HG03432 (cell line): ENCODE results near the gene IDE.
"Not testable (repeated sequence)": the region's sequence is repeated elsewhere in the genome, so short reads cannot be mapped to it uniquely, and the experiment has no call there.

ENCODE experiments used
- ATAC-seq: cut with Tn5 transposase; IDR thresholded peaks from one replicate; pipeline ENCODE4 v1.9.1; 2021; ENCODE audit warnings: mild to moderate bottlenecking, moderate library complexity; ENCODE audit not compliant: unreplicated experiment

Gene IDE

DNA sequence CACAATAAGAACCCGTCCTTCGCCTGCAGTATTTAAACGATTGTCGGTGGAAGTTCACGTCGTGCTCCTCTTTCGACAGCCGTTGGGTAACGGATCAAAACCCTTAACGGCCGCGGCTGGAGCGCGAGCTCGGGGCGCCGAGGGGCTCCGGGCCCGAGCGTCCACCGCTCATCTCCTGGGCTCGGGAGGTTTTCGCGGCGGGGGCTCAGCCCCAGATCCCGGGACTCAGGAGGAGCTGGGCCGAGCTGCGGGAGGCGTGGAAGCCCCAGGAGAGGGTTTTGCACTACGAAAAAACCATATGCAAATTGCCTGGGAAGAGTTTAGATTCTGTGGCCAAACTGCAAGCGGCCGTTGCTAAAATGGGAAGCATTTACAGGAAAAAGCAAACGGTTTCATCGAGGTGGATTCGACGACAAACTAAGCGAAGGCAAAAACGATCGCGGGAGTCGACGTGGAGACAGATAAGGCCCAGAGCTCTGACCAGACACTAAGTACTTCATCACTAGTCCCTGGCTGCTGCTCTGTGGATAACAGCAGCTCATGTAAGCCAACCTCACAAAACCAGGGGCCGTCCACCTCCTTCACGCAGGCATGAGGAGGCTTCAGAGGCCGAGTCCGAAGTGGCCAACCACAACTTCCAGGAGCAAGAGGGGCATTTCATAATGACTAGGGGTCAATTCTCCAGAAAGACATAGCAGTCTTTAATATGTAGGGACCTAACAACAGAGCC, 153.2 kb downstream of the IDE start:
- ATAC-seq = no peak

DNA sequence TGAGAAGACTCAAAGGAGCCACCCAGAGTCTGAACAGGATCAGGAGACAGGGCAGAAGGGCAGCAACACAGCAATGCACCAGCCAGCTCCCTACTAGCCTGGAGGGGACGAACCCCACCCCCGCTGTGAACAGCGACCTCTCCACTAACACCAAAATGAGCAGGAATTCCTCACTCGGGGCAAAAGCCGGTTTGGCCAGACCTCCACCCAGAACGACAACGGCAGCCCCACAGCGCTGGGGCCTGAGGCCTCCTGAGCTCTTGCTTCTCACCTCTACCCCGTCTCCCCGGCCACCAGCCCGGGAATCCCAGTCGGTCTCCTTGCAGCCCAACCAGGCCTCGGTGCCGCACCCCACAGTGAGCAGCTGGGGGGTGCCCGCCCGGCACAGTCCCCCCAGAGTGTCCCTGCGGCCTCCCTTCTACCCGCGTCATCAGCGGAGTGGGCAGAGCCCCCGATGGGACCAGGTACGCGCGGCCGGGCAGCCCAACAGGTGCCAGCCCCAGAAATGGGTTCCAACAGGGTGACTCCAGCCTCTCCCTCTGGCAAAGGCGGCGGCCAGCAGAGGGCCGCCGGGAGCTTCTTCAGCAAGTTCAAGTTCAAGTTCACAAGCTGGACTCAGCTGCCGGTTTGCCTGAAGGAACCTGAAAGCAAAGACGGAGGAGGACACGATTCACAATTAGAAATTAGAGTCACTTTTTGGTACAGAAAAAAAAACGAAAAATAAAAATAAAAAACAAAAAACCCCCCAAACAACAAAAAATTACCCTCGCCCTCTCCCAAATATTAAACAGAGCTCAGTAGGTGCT, 153.9 kb downstream of the IDE start:
- ATAC-seq = no peak

DNA sequence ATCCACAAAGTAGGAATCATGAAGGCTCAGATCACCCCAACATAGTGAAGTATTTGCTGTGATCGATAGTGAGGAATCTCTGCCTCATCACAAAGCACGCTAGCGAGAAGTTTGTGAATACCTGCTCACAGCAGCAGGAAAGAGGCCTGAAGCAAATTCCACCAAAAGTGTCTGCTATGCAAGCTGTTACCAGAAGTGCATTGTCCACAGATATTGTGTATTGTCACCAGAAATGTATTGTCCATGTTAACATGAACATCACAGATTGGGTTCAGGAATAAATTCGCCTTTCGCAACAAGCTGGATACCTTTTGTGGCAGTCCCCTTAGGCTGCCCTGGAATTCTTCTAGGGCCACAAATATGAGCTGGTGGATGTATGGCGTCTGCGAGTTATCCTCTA, 155.0 kb downstream of the IDE start:
- no peak for ATAC-seq

DNA sequence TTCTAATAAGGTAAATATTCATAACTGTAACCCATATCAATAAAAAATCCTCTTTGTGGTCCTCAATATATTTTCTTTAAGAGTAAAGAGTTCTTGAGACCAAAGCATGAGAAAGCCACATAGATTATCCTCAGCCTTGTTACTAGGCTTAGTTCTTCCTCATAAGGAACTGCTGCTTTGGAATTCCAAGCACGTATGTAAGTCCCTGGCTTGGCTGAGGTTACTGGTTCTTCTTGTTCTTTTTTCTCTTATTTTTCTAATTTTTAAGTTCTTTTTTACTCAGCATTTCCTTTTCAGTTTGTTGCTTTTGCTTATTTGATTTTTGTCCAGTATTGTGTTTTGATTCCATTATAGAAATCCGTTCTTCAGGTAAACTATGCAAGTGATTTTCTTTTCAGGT, 155.7 kb downstream of the IDE start:
- ATAC-seq = no peak

DNA sequence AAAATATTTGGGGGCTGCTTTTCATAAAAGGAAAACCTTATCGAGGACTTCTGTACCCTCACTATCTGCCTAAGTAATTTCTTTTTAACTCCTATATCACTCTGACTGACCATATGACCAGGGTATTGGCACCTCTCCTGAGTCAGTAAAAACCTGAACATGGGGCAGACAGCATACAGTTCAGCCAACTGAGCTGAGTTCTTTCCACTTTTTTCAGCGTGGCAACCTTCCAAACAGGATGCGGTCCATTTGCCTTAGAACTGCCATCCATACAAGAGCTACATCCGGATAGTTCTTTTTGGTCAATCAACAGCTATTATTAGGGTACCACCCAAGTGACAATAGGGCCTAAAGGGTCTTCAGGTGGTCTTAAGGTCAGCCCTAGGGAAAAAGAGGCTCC, 160.4 kb downstream of the IDE start:
- ATAC-seq = no peak

DNA sequence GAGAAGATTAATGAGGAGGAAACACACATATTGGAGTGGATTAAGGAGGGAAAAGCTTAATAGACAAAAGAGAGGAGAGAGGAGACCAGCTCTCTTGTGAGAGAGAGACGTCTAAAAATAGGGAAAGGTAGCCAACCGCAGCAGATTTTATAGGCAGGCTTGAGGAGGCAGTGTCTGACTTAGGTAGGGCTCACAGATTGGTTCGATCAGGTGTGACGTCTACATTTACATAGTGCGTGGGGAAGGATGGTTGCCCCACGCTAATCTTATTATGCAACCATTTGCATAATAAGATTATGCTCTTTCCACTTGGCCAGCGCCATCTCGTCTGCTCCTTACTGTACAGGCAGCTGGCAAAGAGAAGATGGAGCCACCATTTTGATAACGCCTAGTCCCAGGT, 160.9 kb downstream of the IDE start:
- no peak for ATAC-seq

DNA sequence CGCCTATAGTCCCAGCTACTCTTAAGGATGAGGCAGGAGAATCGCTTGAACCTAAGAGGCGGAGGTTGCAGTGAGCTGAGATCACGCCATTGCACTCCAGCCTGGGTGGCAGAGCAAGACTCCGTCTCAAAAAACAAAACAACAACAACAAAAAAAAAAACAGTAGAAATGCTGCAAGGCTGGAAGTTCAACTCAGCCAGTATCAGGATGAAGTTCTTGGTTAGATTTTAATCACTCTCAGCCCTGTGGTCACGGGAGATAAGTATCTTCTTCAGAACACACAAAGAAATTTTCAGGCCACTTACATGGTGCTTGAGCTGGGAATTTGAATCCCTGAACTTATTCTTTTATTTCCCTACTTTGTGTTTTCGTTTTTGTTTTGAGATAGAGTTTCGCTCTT, 162.5 kb downstream of the IDE start:
- no peak for ATAC-seq

DNA sequence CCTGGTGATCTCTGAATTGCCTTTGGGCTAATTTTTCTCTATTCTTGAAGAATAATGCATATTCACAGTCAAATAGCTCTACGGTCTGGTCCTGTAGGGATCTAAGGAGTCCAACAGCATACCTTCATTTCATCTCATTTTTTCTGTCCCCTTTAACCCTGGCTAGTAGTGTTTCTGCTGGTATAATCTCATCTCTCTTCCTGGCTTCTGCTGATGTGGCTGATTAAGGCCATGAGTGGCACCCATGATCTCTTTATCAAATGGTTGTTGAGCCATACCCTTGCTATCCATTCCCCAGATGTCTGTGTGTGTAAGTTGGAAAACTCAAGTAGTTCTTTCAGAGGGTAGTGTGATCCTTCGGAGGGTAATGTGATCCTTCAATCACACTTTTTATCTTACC, 163.4 kb downstream of the IDE start:
- no peak for ATAC-seq

DNA sequence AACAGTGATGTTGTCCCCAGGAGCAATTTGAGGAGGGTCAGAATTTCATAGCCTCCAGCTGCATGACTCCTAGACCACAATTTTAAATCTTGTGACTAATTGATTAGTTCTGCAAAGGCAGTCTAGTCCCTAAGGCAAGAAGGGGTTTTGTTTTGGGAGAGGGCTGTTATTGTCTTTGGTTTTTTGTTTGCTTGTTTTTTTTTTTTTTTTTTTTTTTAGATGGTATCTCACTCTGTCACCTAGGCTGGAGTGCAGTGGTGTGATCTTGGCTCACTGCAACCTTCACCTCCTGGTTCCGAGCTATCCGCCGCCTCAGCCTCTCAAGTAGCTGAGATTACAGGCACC, 165.9 kb downstream of the IDE start:
- no peak for ATAC-seq

DNA sequence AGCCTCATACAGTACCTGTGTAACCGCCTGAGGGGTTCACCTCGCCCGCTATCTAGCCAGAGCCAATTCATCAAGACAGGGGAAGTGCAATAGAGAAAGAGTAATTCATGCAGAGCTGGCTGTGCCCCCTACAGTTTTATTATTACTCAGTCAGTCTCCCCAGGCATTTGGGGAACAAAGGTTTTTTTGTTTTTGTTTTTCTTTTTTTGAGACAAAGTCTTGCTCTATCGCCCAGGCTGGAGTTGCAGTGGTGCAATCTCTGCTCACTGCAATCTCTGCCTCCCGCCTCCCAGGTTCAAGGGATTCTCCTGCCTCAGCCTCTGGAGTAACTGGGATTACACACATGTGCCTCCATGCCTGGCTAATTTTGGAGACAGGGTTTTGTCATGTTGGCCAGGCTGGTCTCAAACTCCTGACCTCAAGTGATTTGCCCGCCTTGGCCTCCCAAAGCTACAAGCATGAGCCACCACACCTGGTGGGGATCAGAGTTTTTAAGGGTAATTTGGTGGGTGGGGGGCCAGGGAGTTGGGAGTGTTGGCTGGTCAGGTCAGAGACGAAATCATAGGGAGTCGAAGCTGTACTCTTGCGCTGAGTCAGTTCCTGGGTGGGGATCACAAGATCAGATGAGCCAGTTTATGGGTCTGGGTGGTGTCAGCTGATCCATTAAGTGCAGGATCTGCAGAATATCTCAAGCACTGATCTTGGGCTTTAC, 166.4 kb downstream of the IDE start:
- no peak for ATAC-seq

DNA sequence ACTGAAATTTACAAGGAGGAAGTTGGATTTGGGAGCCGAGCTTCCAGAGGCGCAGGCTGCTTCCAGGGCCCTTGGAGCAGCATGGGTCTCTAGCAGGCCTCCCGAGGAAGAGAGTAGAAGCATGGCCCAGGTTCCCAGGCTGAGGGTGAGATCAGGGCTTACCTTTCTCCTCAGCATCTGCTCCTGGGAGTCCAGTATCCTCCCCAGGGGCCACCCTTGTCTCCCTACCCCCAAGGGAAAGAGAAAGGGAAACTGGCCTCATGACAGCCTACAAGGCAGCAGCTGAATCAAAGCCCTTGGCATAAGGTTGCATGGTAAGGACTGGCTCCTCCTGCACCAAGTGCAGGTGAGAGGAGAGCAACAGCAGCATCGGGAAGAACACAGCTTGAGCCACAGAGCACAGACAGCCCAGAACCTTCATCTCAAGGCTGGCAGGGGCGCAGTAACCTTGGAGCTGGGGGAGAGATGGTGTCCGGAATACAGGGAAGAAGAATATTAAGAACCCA, 168.4 kb downstream of the IDE start:
- no peak for ATAC-seq

DNA sequence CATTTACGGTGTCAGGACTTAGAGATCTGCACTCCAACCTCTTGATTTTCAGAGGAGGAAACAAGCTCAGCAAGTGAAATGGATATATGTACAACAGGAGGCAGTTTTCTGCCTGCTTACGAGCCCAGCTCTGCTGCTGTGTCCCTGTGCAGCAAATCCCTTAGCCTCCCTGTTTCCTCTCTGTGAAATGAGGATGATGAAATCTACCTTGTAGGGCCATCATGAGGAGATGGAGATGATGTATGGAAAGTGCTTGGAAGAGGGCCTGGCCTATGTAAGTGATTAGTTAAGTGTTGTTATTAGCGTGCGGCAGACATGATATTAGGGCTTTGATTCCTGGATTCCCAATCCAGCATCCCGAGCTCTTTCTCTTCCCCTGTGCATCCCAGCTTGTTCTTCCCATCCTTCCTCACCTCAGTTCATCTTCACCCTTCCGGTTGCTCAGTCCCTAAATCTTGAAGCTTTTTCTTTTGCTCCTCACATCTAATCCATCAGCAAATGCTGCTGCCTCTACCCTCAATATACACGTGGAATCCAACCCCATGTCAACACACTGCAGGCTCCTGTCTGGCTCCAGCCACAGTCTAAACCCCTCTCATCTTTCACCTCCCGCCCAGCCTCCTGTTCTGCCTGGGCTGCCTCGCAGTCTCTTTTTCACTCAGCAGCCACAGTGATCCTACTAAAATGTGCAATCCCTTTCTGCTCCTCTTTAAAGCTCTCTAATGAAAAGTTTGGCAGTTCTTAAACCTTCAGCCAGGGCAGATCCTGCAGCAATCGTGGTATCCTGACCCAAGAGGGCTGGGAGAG, 169.1 kb downstream of the IDE start:
- no peak for ATAC-seq

DNA sequence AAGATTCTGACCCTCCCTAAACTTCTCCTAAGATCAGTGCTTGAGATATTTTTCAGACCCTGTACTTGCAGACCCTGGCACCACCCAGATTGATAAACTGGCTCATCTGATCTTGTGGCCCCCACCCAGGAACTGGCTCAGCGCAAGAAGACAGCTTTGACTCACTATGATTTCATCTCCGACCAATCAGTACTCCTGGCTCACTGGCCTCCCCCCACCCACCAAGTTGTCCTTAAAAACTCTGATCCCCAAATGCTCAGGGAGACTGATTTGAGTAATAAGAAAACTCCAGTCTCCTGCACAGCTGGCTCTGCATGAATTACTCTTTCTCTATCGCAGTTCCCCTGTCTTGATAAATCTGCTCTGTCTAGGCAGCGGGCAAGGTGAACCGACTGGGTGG, 171.7 kb downstream of the IDE start:
- ATAC-seq = not testable (repeated sequence)
